Activated gamma-delta T cell treated with Interleukin-2 at 50 U/mL for 16 hours (primary cell): ENCODE results near the gene TMEM176B.
"Not testable (repeated sequence)": the region's sequence is repeated elsewhere in the genome, so short reads cannot be mapped to it uniquely, and the experiment has no call there.

ENCODE experiments used
- DNase-seq: peaks from one replicate; pipeline ENCODE4 v3.0.0-alpha.2; 2020

The TMEM176B gene

DNA sequence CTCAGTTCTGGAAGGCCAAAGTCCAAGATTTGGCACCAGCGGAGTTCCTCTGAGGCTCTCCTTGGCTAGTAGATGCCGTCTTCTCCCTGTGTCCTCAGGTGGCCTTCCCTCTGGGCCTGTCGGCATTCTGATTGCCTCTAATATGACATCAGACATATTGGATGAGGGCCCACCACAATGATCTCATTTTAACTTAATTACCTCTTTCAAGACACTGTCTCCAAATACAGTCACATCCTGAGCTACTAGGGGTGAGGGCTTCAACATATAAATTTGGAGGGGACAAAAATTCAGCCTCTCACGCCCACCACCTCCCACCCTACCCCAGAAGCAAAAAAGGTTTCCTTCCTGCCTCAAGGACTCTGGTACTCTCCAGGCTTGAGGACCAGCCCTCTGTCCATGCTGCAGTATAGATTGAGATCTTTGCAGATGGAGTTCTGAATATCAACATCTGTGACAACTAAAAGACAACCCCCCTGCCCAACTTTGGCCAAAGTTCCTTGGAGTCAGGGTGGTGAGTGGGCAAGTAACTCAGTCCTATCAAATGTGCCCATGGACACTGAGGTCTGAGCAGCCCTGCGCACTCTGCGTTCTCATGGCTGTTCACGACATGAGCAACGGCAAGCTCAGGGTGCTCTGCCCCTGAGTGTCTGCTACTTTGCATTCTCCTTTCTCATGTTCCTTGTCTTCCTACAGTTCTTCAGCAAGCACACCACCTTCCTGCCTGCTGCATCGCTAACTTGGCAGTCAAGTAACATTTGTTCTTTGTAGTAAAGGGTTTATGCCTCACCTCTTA is 11.5 kb downstream of the TMEM176B start:
- DNase-seq: no peak

DNA sequence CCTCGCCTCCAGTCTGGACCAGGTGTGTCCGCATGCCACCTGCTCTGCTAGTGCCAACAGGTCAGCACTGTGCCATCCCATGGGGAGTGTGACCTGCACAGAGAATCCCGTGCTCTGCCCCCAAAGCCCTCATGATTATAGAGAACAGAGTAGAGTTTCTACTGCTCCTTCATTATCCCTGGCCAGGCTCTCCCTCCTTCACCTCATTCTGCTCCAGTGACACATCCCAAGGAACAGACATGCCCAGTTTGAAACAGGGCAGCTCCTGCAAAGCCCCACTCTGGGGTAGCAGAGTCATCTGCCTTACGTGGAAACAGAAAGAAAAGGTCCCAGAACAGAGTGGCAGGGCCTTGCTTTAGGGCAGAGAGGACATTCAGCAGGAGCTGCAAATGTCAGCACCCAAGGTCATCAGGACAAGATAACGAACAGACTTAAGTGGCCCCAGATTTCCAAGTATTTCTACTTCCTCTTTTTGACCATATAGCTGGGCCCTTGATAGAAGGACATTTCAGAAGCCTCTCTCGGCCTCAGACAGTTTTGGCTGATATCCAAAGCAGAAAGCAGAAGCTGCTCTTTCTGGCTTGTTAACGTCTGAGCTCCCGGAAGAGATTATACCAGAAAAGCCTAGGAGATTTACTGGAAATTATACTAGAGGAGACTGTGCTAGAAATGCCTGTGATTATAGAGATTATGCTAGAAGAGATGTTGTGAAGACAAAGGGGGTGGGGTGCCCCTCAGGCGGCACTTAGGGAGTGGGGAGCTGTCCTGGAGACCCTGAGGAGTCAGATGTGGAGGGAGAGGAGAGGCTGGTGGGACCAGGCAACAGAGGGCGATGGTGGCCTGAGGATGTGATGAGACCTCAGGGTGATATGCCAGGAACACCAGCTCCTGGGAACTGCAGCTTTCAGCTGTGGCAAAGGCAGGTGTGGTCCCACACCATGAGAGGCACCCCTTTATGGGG is 12.6 kb downstream of the TMEM176B start:
- DNase-seq: no peak

DNA sequence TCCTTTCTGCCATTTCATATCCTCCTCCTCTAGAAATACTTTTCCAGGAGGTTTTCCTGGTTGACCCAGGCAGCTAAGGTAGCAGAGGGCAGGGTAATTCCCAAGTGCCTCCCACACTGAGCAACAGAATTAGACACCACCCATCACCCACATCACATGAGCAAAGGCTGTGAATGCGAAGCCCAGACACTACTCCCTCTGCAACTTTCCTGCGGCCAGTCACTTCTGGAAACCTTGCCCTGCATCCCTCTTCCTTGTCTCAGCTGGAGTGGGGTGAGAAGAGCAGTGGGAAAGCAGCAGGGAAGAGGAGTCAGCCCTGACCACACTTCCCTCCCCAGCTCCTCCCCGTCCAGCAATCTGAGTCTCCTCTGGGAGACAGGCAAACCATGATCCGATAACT is 15.2 kb downstream of the TMEM176B start:
- DNase-seq: no peak

DNA sequence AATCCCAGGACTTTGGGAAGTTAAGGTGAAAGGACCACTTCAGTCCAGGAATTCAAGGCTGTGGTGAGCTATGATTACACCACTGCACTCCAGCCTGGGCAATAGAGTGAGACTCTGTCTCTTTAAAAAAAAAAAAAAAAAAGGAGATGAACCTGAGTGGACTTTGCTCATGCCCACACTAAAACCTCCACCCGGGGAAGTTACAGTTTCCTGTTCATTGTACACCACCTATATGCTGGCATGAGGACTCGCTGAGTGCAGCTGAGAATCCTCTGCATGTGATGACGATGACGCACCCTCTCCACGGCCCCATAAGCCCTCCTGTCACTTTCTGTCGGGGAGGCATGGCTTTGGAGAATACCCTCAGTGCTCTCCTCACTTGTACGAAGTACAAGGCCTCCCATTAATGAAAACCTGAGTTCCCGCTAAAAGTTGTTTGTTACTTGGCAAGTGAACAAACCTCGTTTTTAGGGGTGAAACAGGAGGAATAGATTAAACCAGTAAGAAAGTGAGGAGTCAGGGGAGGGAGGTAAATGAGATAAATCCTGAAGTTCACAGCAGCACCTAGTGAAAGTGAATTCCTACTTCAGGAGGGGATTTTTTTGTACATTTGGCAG is 15.9 kb downstream of the TMEM176B start:
- no peak for DNase-seq

DNA sequence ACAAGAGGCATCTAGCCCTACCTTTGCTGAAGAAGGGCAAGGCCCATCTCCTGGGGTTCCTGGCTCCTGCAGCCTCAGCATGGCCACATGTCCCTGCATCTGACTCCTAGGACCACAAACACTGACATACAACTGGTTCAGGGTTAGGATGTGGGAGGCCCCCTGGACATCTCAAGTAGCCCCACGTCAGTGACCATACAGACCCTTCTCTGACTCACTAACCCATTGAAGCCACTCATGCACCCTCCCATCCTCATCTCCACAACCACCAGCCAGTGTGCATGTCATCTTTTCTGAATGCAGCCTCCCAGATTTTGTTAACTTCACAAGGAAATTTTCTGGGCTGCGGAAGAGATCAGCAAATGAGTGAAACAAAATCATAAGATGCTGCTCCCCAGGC is 18.2 kb downstream of the TMEM176B start:
- DNase-seq: no peak

DNA sequence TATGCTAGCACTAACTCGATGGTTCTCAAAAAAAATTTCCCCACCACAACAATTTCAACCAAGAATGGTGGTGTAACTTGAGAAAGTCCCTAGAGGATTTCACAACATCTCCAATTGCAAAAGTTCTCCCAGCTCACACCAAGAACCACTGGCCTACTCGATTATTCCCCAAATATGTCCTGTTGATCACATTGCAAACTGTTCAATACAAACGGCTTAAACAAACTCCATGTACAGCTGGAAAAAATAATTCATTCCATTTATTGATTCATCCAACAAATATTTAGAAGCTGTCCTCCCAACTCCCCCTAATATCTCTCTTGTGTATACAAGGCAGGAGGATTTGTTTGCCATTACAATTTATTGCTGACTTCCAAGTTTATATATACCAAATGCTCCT is 19.1 kb downstream of the TMEM176B start:
- no peak for DNase-seq

DNA sequence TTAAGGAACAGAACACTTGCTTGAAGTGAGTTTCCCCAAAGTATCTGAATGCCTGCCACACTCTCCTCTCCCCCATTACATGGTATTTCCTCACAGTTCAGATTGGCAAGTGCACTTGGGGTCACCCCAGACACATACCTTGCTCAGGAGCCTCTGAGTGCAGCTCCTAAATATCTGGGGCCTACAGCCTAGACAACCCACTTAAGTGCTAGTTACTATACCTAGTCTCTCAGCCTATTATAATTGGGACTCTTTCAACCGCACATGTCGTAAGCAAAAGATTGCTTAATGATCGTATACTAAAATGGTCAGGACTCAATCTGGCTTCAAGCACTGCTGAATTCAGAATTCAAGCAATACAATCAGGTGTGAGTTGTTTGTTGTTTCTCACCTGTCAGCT is 19.9 kb downstream of the TMEM176B start:
- DNase-seq: no peak

DNA sequence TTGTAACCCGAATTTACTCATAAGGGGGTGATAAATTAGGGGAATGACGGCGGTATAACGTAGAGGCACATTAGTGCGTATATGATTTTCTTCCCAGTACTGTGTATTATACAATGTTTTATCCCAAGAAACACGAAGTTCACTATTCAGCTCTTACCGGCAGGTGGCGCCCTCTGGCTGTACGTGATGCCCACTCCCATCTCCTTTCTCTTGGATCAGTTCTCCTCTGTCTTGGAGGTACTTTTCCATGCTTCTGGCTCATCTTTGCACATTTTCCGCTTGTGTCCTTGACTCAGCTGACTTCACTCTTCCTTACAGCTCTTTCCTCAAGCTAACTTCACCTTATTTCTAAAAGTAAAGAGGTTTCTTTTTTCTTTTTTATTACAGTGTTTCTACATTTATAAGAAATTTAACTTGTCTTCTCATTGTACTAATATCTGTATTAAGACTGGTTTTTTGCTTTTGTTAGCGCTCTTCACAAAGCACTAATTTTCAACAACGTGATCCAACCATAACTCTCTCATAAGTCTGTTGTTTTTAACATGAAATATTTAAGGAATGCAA is 21.3 kb downstream of the TMEM176B start:
- DNase-seq: peak; percentile 67

DNA sequence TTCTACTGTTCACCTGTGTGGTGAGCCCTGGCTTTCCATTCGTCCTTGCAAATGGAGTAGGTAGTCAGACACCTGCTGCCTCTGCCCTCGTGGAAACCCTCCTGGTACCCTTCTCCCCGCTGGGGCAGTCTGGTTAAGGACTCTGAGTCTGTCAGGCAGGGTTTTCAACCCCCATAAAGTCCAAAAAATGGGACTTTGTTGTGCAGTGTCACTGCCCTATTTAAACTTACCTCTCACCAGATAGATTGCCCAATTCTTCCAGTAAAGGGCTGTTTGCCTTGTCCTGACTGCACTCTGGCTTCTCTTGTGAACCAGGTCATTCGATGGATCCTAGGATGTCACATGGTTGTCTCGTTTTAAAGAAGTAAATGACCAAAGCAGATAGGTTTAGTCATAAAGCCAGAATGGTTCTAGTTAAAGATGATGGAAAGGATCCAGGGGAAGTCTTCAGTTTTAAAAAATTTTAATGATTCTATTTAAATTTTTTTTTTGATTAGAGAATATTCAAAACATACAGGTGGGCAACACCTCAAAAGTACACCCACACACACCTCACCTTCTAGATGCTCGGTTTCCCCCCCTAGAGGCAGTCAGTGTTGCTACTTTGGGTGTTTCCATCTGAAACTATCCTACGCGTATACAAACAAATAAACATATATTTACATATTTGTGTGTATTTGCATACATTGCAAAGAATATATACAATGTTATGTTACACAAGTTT is 22.0 kb downstream of the TMEM176B start:
- DNase-seq: no peak

DNA sequence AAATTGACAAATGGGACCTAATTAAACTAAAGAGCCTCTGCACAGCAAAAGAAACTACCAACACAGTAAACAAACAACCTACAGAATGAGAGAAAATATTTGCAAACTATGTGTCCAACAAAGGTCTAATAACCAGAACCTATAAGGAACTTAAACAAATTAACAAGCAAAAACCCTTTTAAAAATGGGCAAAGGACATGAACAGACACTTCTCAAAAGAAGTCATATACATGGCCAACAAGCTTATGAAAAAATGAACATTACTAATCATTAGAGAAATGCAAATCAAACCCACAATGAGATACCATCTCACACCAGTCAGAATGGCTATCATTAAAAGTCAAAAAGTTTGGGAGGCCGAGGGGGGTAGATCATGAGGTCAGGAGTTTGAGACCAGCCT is 26.0 kb downstream of the TMEM176B start:
- DNase-seq: not testable (repeated sequence)

- no peak for DNase-seq
Measured at GRCh38 chr7:150769768-150770167, 30.4 kb downstream of the TMEM176B start.

- no peak for DNase-seq
Measured at GRCh38 chr7:150766334-150766709, 33.8 kb downstream of the TMEM176B start.

GRCh38 chr7:150759479-150759878 is 40.7 kb downstream of the TMEM176B start:
- DNase-seq: no peak

DNA sequence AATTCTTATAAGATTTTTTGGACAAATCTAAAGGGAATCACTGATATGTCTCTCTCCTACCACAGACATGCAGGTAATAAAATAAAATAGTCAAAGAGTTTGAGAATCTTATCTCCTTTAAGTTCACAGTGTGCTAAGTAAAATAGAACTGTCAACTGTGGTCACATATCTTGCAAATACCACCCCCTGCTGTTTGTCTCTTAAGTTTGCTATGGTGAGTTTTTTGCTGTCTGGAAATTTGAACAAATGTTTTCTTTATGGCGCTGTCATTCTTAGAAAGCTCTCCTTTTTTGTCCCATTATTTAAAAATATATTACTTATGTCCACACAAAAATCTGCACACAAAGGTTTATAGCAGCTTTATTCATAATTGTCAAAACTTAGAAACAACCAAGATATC is 43.3 kb downstream of the TMEM176B start:
- no peak for DNase-seq

DNA sequence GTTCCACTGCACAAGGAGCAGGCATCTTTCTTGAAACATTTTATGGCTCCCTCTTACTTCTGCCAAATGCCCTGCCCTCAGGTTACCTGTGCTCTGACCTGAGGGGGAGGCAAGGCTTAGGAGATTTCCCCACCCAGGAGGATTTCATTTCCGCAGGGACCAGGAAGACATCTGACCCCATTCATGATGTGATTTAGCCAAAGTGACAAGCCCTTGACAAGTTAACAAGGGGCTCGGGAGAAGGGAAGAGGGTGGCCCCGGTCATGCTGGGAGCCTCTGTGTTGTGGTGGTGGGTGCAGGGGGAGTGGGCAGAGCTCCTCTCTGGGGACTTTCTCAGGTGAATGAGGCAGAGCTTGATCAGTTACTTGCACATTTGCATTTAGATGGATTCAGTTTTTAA is 44.0 kb downstream of the TMEM176B start:
- no peak for DNase-seq

- peak; percentile 72 for DNase-seq
Measured at GRCh38 chr7:150755473-150756099, 44.6 kb downstream of the TMEM176B start.

DNA sequence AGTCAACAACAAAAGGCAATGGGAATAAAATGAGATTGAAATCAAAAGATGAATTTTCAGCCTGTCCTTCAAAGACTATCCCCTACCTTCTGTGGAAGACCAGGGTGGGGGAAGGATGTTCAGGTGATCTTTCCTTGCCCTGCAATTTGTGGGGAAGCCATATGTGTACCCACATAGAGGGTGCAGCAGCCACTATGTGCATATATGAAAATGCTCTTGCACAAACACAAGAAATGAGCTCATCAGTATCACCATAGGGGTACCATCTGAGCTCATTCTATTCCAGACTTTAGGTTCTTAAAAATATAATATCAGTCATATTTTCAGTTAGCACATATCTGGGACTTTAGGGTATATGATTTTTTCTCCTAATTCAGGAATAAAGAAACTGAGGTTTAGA is 45.2 kb downstream of the TMEM176B start:
- no peak for DNase-seq

DNA sequence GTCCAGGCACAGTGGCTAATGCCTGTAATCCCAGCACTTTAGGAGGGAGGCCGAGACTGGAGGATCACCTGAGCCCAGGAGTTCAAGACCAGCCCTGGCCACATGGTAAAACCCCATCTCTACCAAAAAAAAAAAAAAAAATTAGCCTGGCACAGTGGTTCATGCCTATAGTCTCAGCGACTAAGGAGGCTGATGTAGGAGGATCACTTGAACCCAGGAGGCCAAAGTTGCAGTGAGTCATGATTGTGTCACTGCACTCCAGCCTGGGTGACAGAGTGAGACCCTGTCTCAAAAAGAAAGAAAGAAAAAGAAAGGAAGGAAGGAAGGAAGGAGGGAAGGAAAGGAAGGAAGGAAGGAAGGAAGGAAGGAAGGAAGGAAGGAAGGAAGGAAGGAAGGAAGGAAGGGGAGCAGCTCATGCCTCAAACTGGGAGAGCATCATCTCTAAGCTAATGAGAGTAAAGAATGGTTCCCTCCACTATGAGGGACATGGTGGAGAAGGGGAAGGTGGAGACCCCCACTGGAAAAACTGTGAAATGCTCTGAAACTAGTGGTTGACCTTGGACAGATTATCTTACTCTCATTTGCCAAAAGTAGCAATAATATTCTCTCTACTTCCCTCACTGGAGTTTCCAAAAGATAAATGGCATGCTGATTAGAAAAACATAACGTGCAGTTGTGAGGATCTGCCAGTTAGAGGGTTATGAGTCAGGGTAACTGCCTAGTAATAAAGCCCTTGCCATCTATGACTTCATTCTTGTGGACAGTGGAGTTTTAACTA is 46.1 kb downstream of the TMEM176B start:
- no peak for DNase-seq

DNA sequence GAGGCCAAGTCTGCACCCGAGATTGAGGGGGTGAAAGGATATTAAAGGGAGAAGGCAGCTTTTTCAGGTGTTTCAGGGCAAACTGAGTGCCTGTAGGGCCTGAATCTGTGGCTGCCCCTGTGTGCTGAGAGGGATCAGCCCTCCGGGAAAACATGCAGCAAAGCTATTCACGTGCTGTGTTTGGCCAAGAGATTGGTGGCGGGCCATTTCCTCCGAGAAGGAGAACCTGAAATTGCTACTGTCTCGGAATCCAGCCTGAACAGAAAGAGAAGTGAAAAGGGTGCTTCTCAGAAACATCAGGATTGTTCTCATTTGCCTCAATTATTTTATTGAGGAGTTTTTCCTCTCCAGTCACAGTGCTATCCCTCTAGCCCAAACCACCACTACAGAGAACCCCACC is 46.9 kb downstream of the TMEM176B start:
- DNase-seq: no peak

- no peak for DNase-seq
Measured at GRCh38 chr7:150751702-150752101, 48.5 kb downstream of the TMEM176B start.

DNA sequence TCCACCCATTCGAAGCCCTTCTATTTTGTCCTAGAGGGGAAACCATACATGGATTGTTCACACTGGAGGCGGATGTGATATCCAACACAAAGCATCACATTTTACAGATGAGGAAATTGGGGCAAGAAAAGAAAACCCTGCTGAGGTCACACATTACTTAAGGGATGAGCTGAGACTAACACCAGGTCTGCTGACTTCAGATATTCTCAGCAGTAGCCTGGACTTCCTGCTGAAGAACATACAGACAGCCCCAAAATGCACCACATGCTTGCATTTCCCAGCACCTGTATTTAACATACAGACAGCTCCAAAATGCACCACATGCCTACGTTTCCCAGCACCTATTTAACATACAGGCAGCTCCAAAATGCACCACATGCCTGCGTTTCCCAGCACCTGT is 51.8 kb downstream of the TMEM176B start:
- DNase-seq: no peak
